ENCODE results near the gene ZNF777. TPM values are rescaled to one million over a fixed set of nuclear protein-coding genes. Genes with fewer than 3 reads are reported as not detected.

ZNF777 gene
- total and polyA plus RNA-seq, 2 of the 4 experiments (the other 2 are of a cell fraction), result 3.2 to 6.5 TPM

DNA sequence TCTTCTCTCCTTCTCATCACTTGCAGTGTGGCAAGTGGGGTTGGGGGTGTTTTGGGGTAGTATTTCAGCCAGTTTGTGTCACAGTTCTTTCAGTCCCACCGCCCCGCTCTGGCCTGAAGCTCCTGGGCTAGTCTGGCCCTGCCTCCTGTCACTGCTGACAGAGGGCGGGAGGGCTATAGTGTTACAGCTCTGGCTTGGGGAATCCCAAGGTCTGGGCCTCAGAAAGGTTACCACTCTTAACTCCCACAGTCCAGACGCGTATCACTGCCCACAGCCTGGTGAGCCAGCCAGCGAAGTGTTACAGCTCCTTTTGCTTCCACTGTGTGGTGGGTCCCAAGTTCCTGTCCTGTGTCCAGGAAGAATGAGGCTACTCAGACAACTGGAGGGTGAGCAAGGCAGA lies 56.0 kb downstream of the ZNF777 start:
- intact Hi-C loops (cut with micrococcal nuclease), result no loop called here
- CTCF ChIA-PET, result no interaction called here
- POLR2A ChIA-PET (ENCODE audit: unreplicated experiment), result no interaction called here
- H3K23ac ChIP-seq (ENCODE audit: low read depth, low read length), result no peak overlapping the region
- H3K4me1 ChIP-seq (ENCODE audit: control insufficient read depth, insufficient read depth, low read length), result no peaks in the 10 kb centered on the region
- no peak overlapping the region for H4K8ac ChIP-seq (ENCODE audit: low read depth in 2 of 2, low read length in 2 of 2)
- no CpG with 5 or more reads among the region's 6 CpGs for WGBS, 2 experiments (ENCODE audit: extremely low coverage in 2 of 2, insufficient read length in 1 of 2)
- no peak overlapping the region for H3K27ac ChIP-seq (ENCODE audit: insufficient read depth, low read length)
- TF ChIP-seq, protein P1, sequence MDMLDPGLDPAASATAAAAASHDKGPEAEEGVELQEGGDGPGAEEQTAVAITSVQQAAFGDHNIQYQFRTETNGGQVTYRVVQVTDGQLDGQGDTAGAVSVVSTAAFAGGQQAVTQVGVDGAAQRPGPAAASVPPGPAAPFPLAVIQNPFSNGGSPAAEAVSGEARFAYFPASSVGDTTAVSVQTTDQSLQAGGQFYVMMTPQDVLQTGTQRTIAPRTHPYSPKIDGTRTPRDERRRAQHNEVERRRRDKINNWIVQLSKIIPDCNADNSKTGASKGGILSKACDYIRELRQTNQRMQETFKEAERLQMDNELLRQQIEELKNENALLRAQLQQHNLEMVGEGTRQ (IDR thresholded peaks at IDR 0.05; ENCODE audit: low read depth, low read length), result no peak
- TF ChIP-seq, protein P2, sequence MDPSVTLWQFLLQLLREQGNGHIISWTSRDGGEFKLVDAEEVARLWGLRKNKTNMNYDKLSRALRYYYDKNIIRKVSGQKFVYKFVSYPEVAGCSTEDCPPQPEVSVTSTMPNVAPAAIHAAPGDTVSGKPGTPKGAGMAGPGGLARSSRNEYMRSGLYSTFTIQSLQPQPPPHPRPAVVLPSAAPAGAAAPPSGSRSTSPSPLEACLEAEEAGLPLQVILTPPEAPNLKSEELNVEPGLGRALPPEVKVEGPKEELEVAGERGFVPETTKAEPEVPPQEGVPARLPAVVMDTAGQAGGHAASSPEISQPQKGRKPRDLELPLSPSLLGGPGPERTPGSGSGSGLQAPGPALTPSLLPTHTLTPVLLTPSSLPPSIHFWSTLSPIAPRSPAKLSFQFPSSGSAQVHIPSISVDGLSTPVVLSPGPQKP (IDR thresholded peaks at IDR 0.05; ENCODE audit: borderline replicate concordance, low read depth, low read length), result no peak
- TF ChIP-seq FOS (IDR thresholded peaks at IDR 0.05; ENCODE audit: low read depth, low read length), result no peak
- no peak for TF ChIP-seq POLR2A (IDR thresholded peaks at IDR 0.05; ENCODE audit: low read depth, low read length)
- TF ChIP-seq MAFK (IDR thresholded peaks at IDR 0.05; ENCODE audit: low read depth, low read length), result no peak
- TF ChIP-seq RCOR1 (IDR thresholded peaks at IDR 0.05; ENCODE audit: insufficient replicate concordance, low read length), result no peak
- no peak for TF ChIP-seq BHLHE40 (IDR thresholded peaks at IDR 0.05; ENCODE audit: low read depth, low read length)
- no peak for TF ChIP-seq NFE2L2 (IDR thresholded peaks at IDR 0.05; ENCODE audit: low read depth, low read length)
- TF ChIP-seq, protein P3, sequence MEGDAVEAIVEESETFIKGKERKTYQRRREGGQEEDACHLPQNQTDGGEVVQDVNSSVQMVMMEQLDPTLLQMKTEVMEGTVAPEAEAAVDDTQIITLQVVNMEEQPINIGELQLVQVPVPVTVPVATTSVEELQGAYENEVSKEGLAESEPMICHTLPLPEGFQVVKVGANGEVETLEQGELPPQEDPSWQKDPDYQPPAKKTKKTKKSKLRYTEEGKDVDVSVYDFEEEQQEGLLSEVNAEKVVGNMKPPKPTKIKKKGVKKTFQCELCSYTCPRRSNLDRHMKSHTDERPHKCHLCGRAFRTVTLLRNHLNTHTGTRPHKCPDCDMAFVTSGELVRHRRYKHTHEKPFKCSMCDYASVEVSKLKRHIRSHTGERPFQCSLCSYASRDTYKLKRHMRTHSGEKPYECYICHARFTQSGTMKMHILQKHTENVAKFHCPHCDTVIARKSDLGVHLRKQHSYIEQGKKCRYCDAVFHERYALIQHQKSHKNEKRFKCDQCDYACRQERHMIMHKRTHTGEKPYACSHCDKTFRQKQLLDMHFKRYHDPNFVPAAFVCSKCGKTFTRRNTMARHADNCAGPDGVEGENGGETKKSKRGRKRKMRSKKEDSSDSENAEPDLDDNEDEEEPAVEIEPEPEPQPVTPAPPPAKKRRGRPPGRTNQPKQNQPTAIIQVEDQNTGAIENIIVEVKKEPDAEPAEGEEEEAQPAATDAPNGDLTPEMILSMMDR (conservative IDR thresholded peaks at IDR 0.05; ENCODE audit: low read depth, low read length), result no peak
- no peak for TF ChIP-seq SMC3 (IDR thresholded peaks at IDR 0.05; ENCODE audit: low read depth, low read length)
- no peaks in the 10 kb centered on the region for H3K79me1 ChIP-seq (ENCODE audit: low read depth in 1 of 2, low read length in 2 of 2)
- H2AK5ac ChIP-seq (ENCODE audit: low read depth, low read length), result no peak overlapping the region
- H3K14ac ChIP-seq (replicated peaks; ENCODE audit: low read depth, low read length), result no peak overlapping the region
- no peak for ATAC-seq (ENCODE audit: low read depth)
- H2BK20ac ChIP-seq (ENCODE audit: low read depth, low read length), result no peak overlapping the region
- no peak overlapping the region for H3K18ac ChIP-seq (ENCODE audit: low read depth, low read length)
- H2AFZ ChIP-seq (replicated peaks; ENCODE audit: low read length, poor library complexity), result no peak overlapping the region
- no peak overlapping the region for H3K56ac ChIP-seq (ENCODE audit: extremely low read depth, insufficient read depth, low read length)
- no peak overlapping the region for H2BK120ac ChIP-seq (ENCODE audit: low read depth, low read length)
- no peak overlapping the region for H4K5ac ChIP-seq (ENCODE audit: low read depth, low read length)
- no peak overlapping the region for H2AK9ac ChIP-seq (replicated peaks; ENCODE audit: low read depth, low read length, poor library complexity)
- H3K4ac ChIP-seq (ENCODE audit: low read depth, low read length), result no peak overlapping the region
- H2BK15ac ChIP-seq (ENCODE audit: low read depth, low read length), result no peak overlapping the region
- no TSS peak for BruUV-seq (replicated peaks)
- dilution Hi-C loops (cut with HindIII; ENCODE audit: low sequenced_read_pairs, unreplicated experiment), result no loop called here
- in situ Hi-C loops (cut with MboI; ENCODE audit: low sequenced_read_pairs), result no loop called here
- H3K9ac ChIP-seq (ENCODE audit: low read depth, low read length), result no peak overlapping the region
- no peaks in the 10 kb centered on the region for H3K9me3 ChIP-seq (ENCODE audit: control insufficient read depth, insufficient read depth, low read length)
- DNase-seq, result no peak
- H3K9me1 ChIP-seq (ENCODE audit: insufficient read depth, low read length), result no peaks in the 10 kb centered on the region
- H3K4me2 ChIP-seq (ENCODE audit: low read depth, low read length), result no peak overlapping the region
- H3K27me3 ChIP-seq (ENCODE audit: control insufficient read depth, insufficient read depth, low read length), result peaks cover 3% of the 10 kb centered on the region
- H2BK5ac ChIP-seq (ENCODE audit: low read depth, low read length, poor library complexity, severe bottlenecking), result no peak overlapping the region
- no peak overlapping the region for H3K4me3 ChIP-seq (ENCODE audit: insufficient read depth, low read depth, low read length)
- no peaks in the 10 kb centered on the region for H3K36me3 ChIP-seq (ENCODE audit: control insufficient read depth, insufficient read depth, low read length)
- no peaks in the 10 kb centered on the region for H4K20me1 ChIP-seq (ENCODE audit: insufficient read depth, low read length)
- H4K91ac ChIP-seq (ENCODE audit: insufficient read depth, low read depth, low read length), result no peak overlapping the region

All from IMR-90 (cell line).